NCI-H1092 (cell line): ENCODE data around the gene CYP4F11.
"Not testable (repeated sequence)": the region's sequence is repeated elsewhere in the genome, so short reads cannot be mapped to it uniquely, and the experiment has no call there.

Source experiments
- DNase-seq: peaks from one replicate; lab custom pipeline; 2025; lab: John Stamatoyannopoulos, UW

CYP4F11 gene, protein sequence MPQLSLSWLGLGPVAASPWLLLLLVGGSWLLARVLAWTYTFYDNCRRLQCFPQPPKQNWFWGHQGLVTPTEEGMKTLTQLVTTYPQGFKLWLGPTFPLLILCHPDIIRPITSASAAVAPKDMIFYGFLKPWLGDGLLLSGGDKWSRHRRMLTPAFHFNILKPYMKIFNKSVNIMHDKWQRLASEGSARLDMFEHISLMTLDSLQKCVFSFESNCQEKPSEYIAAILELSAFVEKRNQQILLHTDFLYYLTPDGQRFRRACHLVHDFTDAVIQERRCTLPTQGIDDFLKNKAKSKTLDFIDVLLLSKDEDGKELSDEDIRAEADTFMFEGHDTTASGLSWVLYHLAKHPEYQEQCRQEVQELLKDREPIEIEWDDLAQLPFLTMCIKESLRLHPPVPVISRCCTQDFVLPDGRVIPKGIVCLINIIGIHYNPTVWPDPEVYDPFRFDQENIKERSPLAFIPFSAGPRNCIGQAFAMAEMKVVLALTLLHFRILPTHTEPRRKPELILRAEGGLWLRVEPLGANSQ

DNA sequence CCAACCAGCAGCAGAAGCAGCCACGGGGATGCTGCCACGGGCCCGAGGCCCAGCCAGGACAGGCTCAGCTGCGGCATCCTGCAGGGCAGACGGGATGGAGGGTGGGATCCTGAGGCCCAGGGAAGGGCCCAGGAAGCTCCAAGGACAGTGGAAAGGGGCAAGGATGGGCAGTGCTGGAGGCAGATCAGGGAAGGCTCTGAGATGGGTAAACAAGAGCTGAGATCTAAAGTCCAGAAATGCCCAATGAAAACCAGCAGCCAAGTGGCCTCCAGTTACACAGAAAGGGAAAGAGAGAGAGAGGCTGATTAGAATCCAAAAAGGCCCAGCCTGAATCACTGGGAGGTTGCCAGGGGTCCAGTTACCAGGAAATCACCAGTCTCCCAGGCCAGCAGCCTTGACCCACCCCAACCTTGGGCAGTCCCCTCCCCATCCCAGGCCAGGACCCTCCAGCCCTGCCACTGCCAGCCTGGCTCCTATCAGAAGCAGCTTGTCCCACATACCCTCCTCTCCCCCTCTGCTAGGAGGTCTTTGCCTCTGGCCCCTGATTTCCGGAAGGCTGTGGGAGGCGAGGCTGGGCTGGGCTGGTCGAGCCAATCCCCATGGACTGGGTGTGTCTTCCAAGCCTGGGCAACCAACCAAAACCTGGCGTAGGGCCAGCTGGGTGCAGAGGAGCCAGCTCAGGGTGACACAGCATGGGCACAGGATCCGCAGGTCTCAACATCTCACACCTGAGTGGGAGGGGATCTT lies at the start of gene CYP4F11:
TSS of gene CYP4F11 (minus strand) at position 198 of the 747 bp plus-strand sequence. CDS start at position 77, 121 bp downstream.
- DNase-seq = peak; percentile 15

DNA sequence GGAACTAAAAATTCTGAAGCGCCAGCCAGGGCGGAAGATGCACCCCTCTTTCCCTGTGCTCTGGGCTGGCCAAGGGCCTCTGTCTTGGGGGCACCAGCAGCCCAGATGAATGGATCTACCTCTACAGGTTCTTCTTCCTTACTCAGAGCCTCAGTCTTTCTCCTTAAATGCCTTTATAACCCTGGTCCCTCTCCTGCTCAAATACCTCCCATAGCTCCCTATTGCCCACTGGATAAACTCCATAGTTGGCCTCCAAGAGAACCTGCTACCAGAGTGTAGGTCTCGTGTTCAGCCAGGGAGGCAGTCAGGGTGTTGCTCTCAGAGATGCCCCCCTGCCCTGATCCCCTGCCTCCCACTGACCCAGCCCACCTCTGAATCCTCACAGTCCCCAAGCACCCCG lies 45.0 kb upstream of the CYP4F11 start:
- DNase-seq = no peak

DNA sequence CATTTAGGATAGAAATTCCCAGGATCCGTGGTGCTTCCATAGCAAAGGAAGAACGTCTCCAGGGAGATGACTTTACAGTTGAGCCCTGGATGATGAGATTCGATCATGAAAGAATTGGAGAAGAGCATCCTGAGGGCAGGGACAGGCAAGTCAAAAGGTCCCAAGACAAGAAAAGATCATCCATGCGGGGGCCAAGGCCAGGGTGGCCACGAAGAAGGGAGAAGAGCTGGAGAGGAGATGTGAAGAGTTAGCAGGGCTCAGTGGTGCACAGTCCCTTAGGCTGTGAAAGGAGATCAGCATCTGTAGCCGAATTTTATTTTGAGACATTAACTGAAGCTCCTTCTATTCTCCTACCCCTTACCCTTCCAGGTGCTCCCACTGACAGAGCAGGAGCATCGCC lies 43.4 kb upstream of the CYP4F11 start:
- DNase-seq = no peak

DNA sequence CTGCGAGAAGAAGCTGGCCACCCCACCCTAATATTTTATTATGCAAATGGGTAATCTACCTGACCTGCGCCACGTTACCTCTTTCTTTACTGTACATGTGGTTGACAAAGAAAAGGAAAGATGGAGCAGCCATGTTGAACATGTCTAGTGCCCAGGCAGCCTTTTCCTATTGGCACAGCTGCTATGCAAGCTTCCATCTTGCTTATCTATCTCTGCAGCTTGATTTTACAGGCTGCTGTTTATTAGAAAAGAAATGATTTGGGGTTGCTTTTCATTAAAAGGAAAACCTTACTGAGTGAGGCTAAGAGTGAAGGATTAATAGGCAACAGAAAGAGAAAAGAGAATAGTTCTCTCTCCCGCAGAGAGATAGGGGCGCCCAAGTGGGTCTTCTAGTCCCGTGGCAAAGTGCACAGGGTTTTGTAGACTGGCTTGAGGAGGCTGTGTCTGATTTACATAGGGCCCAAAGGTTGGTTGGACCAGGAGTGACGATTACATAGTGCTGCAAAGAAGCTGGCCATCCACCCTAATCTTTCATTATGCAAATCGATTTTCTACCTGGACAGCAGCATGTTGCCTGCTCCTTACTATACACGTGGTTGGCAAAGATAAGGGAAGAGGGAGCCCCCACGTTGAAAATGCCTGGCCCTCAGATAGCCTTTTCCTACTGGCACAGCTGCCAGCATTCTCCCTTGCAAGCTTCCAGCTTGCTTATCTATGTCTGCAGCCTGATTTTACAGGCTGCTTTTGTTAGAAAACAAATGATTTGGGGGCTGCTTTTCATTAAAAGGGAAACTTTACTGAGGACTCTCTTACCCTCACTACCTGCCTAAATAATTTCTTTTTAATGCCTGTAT lies 42.7 kb upstream of the CYP4F11 start:
- DNase-seq = no peak

DNA sequence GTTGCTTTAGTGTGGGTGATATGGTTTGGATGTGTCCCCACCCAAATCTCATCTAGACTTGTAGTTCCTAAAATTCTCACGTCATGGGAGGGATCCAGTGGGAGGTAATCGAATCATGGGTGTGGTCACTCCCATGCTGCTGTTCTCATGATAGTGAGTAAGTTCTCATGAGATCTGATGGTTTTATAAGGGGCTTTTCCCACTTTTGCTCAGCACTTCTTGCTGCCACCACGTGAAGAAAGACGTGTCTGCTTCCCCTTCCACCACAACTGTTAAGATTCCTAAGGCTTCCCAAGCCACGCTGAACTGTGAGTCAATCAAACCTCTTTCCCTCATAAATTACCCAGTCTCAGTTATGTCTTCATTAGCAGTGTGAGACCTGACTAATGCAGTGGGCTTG lies 40.5 kb upstream of the CYP4F11 start:
- DNase-seq = no peak

DNA sequence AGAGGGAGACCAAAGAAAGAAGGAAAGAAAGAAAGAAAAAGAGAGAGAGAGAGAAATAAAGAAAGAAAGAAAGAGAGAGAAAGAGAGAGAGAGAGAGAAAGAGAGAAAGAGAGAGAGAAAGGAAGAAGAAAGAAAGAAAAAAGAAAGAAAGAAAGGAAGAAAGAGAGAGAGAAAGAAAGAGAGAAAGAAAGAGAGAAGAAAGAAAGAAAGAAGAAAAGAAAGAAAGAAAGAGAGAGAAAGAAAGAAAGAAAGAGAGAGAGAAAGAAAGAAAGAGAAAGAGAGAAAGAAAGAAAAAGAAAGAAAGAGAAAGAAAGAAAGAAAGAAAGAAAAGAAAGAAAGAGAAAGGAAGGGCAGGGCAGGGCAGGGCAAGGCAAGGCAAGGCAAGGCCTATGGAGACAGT lies 37.7 kb upstream of the CYP4F11 start:
- DNase-seq = not testable (repeated sequence)

DNA sequence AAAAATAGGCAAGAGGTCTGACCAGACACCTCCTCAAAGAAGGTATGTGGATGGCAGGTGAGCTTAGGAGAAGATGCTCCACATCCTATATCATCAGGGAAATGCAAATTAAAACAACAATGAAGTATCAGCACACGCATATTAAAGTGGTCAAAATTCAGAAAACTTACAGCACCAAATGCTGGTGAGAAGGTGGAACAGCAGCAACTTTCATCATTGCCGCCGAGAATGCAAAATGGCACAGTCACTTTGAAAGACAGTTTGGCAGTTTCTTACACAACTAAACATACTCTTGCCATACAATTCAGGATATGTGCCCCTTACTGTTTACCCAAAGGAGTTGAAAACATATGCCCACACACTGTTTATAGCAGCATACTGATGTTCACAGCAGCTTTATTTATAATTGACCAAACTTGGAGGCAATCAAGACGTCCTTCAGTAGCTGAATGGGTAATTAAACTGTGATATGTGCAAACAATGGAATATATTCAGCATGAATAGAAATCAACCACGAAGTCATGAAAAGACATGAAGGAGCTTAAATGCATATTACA lies 37.0 kb upstream of the CYP4F11 start:
- DNase-seq = no peak

DNA sequence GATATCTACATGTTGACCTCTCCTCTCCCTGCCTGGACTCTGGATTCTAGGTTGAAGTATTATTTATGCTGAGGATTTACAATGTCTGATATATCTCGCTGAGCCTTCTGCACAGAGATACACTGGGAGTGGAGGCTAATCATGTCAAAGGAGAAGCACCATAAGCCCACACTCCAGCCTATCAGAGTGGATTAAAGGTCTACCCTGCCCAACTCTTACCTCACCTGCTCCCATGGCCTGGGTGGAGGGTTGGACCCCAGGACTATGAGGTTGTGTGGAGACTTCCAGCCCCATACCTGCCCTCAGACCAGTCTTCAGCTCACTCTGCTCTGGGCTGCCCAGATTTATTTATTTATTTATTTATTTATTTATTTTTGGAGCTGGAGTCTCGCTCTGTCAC lies 29.9 kb upstream of the CYP4F11 start:
- no peak for DNase-seq

DNA sequence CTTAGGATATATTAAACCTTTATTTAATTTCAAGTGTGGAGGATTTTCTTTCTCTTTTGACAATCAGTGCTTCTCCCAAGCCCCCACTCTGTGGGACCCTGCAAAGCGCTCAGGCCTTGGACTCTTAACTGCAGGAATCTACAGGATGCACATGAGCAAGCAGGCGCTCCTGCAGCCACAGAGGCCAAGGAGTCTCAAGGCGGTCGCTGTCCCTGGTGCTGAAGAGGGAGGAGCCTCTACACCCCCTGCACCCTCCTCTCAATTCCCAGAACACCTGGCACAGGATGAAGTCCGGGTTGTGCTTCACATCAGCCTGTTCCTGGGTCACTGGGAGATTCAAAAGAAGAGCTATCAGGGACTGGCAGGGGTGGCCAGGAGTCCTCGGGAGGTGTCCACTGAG lies 28.0 kb upstream of the CYP4F11 start:
- DNase-seq = no peak

DNA sequence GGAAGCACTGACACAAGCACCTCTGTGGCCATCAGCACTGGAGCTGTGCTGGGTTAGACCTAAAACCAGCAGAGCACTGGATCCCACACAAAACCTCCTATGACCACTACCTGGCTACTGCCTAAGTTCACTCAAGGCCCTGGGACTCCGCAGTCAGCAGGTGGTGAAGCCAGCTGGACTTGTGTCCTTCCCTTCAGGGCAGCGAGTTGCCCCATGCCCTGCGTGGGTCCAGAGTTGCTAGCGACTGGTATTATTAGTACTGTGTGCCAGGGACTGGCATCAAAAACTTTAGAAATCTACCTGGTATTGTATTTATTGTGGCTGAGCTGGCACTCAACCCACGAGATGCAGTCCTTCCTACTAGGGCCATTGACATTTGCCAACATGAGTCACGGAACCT lies 20.5 kb upstream of the CYP4F11 start:
- no peak for DNase-seq

DNA sequence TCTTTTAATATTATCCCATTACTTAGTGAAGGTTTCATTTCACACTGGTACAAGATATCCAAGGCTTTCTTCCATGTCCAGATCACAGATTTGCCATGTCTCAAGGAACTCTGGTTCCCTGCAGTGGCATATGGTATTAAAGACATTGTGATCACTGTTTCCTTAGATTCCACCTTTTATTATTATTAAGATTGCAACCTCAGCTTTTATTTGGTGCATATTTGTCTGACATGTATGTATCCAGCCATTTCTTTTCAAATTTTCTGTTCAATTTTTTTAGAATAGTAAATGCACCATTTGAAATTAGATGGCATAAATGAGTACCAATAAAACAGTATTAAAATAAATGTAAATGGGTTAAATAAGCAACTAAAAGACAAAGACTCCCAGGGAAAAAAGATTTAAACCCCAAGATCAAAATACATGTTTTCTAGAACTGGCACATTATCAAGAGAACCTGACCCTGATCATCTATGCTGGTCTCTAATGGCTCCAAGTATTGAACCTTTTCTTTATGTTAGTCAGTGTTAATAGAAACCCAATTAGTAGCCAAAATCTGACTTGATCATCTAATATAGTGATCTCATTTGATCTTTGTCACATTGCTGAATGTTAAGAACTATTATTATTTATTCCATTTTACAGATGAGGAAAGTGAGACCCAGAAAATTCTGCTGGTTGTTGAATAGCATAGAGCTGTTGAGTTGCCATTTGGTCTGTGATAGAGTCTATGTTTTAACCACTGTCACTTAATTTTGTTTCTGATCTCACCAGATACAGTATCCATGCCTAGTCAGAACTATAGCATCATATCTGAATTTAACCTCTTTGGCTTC lies 14.1 kb upstream of the CYP4F11 start, which contains the start of gene OR10H4:
TSS of gene OR10H4 (plus strand) at position 786 of the 836 bp plus-strand sequence. CDS start at position 786, 0 bp downstream.
- DNase-seq = no peak

DNA sequence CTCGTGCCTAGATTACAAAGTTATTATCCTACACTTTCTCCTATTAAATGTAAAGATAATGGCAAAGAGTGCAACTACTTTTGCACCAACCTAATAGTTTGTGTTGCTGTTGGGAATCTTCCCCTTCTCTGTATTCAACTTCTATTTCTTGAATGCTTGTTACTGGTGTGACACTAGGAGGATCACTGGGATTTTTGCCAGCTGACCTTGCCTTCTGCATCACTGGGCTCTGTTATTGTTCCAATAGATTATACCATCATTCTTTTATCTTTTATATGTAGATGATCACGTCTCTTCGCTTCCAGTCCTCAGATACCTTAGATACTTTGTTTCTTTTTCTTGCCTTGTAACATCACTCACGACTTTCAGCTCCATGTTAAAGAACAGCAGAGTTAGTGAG lies 11.0 kb upstream of the CYP4F11 start:
- DNase-seq = no peak

DNA sequence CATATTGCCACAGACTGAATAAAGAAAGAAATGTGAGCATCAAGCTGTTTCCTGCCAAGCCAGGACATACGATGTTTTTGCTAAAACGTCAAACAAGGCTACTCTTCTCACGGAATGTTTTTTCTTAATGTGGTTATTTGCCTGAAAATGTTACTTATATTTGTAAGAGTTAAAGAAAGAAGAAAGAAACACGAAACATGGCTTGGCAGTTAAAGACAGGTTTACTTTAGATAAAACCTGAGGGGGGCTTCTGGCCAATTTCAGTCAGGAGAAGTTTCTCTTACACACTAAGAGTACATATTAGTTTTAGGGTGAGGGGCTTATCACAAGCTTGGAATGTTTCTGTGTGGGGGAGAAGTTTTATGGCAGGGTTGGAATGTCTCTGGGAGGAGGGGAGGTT lies 10.1 kb upstream of the CYP4F11 start:
- no peak for DNase-seq

DNA sequence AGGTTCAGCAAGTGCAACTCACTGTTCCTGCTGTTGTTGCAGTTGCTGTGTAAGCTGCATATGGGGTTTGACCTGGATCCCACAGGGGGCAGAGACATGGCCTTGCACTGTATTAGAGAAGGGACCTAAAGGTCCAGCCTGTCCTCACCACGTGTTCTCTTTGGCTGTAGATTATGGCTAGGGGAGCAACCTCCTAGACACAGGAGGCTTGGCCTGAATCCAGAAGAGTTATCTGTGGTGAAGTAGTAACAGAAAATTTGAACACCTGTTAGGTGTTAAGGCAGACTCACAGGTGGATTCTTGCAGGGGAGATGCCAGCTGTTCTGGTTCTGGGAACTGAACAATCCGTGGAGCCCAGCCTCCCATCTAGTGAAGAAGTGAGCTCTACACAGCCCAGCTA lies 3.4 kb upstream of the CYP4F11 start:
- DNase-seq = no peak

DNA sequence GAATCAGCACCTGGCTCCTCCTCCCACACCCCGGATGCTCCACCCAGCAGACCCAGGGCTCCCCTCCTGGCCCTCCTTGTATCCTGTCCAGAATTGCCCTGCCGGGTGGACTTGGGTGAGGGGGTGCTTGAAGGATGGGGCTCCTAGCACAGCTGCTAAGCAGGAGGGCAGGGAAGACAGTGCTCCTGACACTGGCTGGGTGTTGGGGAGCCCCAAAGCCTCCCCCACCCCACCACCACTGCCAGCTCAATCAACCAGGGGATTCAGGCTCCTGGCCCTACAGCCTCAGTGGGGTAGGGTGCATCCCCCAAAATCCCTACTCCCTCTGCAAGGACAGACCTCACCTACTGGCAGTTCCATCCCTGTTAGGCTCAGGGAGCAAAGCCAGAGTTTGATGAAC lies 2.6 kb upstream of the CYP4F11 start:
- DNase-seq = no peak

DNA sequence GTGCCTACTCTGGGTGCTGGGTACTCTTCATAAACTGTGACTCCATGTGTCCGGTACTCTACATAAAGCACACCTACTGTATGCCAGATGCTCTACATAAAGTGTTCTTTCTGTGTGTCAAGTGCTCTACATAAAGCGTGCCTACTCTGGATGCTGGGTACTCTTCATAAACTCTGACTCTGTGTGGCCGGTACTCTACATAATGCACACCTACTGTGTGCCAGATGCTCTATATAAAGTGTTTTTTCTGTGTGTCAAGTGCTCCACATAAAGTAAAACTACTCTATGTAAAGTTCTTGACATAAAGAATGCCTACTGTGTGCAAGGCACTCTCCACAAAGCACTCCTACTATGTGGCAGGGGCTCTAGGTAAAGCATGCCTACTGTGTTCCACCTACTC lies 1.8 kb upstream of the CYP4F11 start:
- no peak for DNase-seq

DNA sequence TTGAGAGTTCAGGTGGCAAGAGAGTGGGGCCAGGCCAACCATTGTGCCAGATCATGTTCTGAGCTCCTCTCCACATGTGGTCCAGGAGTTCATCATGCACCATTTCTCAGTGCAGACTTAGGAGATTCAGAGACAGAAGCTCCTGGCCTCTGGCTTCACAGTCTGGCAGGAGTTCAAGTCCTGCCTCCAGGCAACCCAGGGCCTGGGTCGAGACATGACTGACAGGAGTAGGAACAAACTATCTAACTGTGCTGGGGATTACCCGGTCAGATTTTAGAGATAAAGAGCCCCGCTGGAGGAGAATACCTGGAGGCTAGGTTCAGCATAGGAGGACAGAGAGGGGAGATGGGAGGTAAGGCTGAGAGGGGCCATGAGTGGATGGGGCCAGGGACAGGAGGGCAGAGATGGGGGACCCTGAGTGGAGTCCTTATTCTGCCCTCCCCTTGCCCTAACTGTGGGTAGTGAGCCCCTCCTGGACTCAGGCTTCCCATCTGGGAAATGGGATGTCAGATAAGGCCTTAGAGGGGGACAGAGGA lies 906 bp upstream of the CYP4F11 start:
- DNase-seq = no peak

DNA sequence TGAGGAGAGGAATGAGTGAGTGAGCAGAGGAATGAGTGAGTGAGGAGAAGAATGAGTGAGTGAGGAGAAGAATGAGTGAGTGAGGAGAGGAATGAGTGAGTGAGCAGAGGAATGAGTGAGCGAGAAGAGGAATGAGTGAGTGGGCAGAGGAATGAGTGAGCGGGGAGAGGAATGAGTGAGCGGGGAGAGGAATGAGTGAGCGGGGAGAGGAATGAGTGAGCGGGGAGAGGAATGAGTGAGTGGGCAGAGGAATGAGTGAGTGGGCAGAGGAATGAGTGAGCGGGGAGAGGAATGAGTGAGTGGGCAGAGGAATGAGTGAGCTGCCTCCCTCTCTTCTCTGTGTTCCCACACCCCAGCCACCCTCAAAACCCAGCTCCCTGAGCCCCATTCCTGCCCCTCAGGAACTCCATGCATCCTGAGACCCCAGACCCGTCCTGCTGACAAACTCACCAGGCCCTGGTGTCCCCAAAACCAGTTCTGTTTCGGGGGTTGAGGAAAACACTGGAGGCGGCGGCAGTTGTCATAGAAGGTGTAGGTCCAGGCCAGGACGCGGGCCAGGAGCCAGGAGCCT lies 483 bp downstream of the CYP4F11 start:
- DNase-seq = not testable (repeated sequence)

DNA sequence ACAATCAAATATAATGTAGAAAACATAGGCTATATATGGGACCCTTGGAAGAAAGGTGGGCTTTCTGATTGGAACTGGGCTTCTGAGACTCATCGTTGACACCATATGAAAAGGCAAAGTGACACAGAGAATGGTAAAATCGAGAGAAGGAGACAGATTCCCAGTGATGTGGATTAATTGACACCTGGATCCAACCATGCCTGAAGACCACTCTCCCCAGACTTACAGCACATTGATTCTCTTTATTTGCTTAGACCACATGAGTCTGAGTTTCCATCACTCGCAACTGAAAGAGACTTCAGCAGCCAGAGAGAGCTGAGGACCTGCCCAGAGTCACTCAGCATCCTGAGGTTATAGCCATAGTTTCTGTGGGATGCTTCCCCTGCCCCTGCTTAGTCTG lies 6.0 kb downstream of the CYP4F11 start:
- DNase-seq = no peak

DNA sequence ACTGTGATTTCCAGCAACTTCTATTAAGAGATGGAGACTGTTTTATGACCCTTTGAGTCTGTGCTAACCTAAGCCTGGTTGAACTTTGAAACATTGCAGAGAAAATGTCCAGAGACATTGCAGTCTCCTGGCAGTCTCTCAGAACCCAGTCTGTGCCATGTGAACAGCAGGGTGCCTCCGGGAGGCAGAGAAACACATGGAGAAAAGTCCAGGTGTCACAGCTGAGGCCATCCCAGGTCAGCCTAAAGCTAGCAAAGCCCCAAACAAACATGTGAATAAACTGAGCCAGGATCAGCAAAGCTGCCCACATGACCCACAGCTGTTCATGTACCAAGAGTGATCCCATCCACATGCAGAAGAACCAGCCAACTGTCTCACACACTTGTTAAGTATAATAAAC lies 7.8 kb downstream of the CYP4F11 start:
- DNase-seq = no peak
